Common myeloid progenitor, CD34-positive (primary cell): ENCODE results near the gene BCAR3. TPM values are rescaled to one million over a fixed set of nuclear protein-coding genes. Genes with fewer than 3 reads are reported as not detected.

Experiments used
- CTCF ChIA-PET: fragments of 350-600 bp; sonication (Branson Sonifier 250); formaldehyde crosslinking; loops from one replicate; lab custom pipeline; 2021; ENCODE audit warnings: antibody characterized with exemption; lab: Charles Lee
- POLR2A ChIA-PET: fragments of 350-600 bp; sonication (Branson Sonifier 250); formaldehyde crosslinking; loops from one replicate; lab custom pipeline; 2021; ENCODE audit warnings: antibody characterized with exemption; lab: Charles Lee
- DNase-seq, 3 donors: peaks; one replicate each; pipeline versions ENCODE4 v3.0.0 to v3.0.0-alpha.2; 2013
- H3K27ac ChIP-seq, 2 experiments: 1 replicate in 1 of 2; 2 replicates in 1 of 2; pipeline ENCODE4 v1.7.0; 2013; ENCODE audit warnings: inconsistent platforms in 2 of 2, low read length in 2 of 2, mild to moderate bottlenecking in 2 of 2, low read depth in 1 of 2, moderate library complexity in 1 of 2; ENCODE audit not compliant: severe bottlenecking in 2 of 2, insufficient read depth in 1 of 2, poor library complexity in 1 of 2
- H3K27me3 ChIP-seq, 5 experiments: replicated peaks in 2 of 5; 1 replicate in 3 of 5; 2 replicates in 2 of 5; pipeline versions ENCODE4 v1.6.1 to v1.7.0; 2013; ENCODE audit warnings: low read length in 4 of 5, mild to moderate bottlenecking in 2 of 5, moderate library complexity in 2 of 5, inconsistent platforms in 1 of 5; ENCODE audit not compliant: insufficient read depth in 5 of 5, control insufficient read depth in 4 of 5
- H3K36me3 ChIP-seq, 4 experiments: 1 replicate in 2 of 4; 2 replicates in 2 of 4; pipeline versions ENCODE4 v1.6.1 to v1.7.0; 2013; ENCODE audit warnings: low read length in 3 of 4, control low read depth in 1 of 4, mild to moderate bottlenecking in 1 of 4; ENCODE audit not compliant: control insufficient read depth in 4 of 4, insufficient read depth in 4 of 4
- H3K4me1 ChIP-seq, 4 experiments: 1 replicate in 3 of 4; 2 replicates in 1 of 4; pipeline versions ENCODE4 v1.6.1 to v1.7.1; 2013; ENCODE audit warnings: low read length in 3 of 4, mild to moderate bottlenecking in 3 of 4, control low read depth in 1 of 4, inconsistent platforms in 1 of 4, moderate library complexity in 1 of 4; ENCODE audit not compliant: control insufficient read depth in 4 of 4, insufficient read depth in 4 of 4; ENCODE audit errors: control extremely low read depth in 1 of 4
- H3K4me3 ChIP-seq, 7 experiments: 1 replicate in 4 of 7; 2 replicates in 3 of 7; pipeline versions ENCODE4 v1.5.1 to v1.7.0; 2013; ENCODE audit warnings: mild to moderate bottlenecking in 7 of 7, low read length in 6 of 7, moderate library complexity in 6 of 7, inconsistent platforms in 2 of 7, low read depth in 2 of 7, control low read depth in 1 of 7; ENCODE audit not compliant: insufficient read depth in 4 of 7, control insufficient read depth in 1 of 7; ENCODE audit errors: extremely low read depth in 1 of 7
- H3K9me3 ChIP-seq, 5 experiments: 1 replicate in 4 of 5; 2 replicates in 1 of 5; pipeline versions ENCODE4 v1.6.1 to v1.7.1; 2013; ENCODE audit warnings: low read length in 4 of 5, mild to moderate bottlenecking in 2 of 5, inconsistent platforms in 1 of 5, low read depth in 1 of 5, moderate library complexity in 1 of 5; ENCODE audit not compliant: control insufficient read depth in 4 of 5, insufficient read depth in 2 of 5; ENCODE audit errors: control extremely low read depth in 1 of 5
- WGBS: methylation state at CpG from one replicate; pipeline ENCODE4 v1.1.5; 2013; ENCODE audit not compliant: insufficient coverage; 5-methylcytosine and 5-hydroxymethylcytosine counted together
- polyA plus RNA-seq: library from polyadenylated mRNA; unstranded; fragments of 120-200 nt; gene quantifications from one replicate; pipeline ENCODE4 v1.2.1, GENCODE V29; 2013

The BCAR3 gene
- 1.0 TPM for polyA plus RNA-seq

DNA sequence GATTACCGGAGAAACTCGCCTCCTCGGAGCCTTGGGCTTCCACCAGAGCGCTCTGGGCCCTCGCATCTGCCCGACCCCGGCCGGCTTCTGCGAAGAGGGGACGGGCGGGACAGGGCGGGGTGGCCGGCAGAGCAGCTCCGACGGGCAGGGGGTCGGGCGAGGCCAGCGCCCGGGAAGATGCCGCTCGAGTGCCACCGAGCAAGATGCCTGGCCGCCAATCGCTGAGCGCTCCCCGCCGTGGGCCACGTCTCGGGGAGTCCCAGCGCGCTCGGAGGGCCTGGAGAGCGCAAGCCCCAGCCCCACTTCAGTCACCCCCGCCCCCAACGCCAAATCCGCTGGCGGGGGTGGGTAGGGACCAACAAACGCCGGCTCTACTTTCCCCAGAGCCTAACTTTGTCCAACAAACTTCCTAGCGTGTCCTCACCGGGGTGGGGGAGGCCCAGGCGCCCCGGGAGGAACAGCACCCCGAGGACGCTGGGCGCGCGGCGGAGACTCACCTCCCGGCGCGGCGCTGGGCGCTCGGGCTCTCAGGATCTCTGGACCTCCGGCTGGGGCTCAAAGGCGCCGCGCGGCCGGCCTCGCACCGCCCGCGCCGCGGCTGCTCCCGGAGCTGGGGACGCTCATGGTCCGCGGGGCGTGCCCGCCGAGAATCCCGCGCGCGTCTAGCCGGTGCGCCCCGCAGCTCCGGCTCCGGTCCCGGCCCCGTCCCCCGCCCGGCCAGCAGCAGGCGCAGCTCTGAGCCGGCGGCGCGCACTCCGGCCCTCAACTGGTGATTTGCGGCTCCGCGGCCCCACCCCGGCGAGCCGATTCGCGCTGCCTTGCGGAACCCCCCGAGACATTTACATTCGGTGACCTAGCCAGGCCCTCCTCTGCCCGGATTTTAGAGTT lies at the start of gene BCAR3:
Gene BCAR3 (minus strand): TSS at position 737 of the 888 bp plus-strand sequence. CDS start 6,907 bp downstream, outside the sequence.
- Histone ChIP-seq H3K36me3 (no peaks in the 10 kb centered on the region), H3K27ac (no peak within 1 kb of the TSS), H3K9me3 (no peaks in the 10 kb centered on the region), H3K4me1 (peaks cover 0 to 18% (median 16%) of the 10 kb centered on the region in 4 experiments), H3K27me3 (peaks cover 3 to 25% (median 11%) of the 10 kb centered on the region in 5 experiments), H3K4me3 (peak within 1 kb of the TSS; percentile 29 to 74 (median 68))
- peak in 2 of 3 donors; percentile 43 to 58 for DNase-seq
- WGBS, result 0% methylated on average over 65 of the region's 105 CpGs
- POLR2A ChIA-PET, result no interaction called here
- CTCF ChIA-PET, result interaction anchor here (0.7 to 4.1 kb wide), 5 partner anchors 9 to 165 kb away, joined by 3 to 20 read pairs (median 5); no protein-coding TSS in a partner anchor

GRCh38 chr1:93730621-93731020 lies 49.0 kb upstream of the BCAR3 start:
- no peaks in the 10 kb centered on the region for H3K36me3 ChIP-seq
- H3K4me1 ChIP-seq, result no peaks in the 10 kb centered on the region
- ChIA-PET POLR2A (no interaction called here), CTCF (interaction anchor here (1.6 kb wide), 1 partner anchor 43 kb away, joined by 3 read pairs; no protein-coding TSS in a partner anchor)
- no CpG with 5 or more reads among the region's 2 CpGs for WGBS
- H3K9me3 ChIP-seq, result no peaks in the 10 kb centered on the region
- H3K27me3 ChIP-seq, result peaks cover 0 to 3% (median 0%) of the 10 kb centered on the region in 5 experiments
- DNase-seq, result no peak
- no peak overlapping the region for H3K4me3 ChIP-seq
- H3K27ac ChIP-seq, result no peak overlapping the region

GRCh38 chr1:93729906-93730305 lies 48.3 kb upstream of the BCAR3 start:
- Histone ChIP-seq H3K27ac (no peak overlapping the region), H3K27me3 (peaks cover 0 to 3% (median 0%) of the 10 kb centered on the region in 5 experiments), H3K36me3 (no peaks in the 10 kb centered on the region), H3K4me1 (no peaks in the 10 kb centered on the region), H3K9me3 (no peaks in the 10 kb centered on the region), H3K4me3 (no peak overlapping the region)
- ChIA-PET CTCF (interaction anchor here (1.6 kb wide), 1 partner anchor 42 kb away, joined by 3 read pairs; no protein-coding TSS in a partner anchor), POLR2A (no interaction called here)
- 96% methylated on average over 4 of the region's 4 CpGs for WGBS
- DNase-seq, result no peak

GRCh38 chr1:93729502-93729901 lies 47.9 kb upstream of the BCAR3 start:
- ChIA-PET POLR2A (no interaction called here), CTCF (no interaction called here)
- H3K36me3 ChIP-seq, result no peaks in the 10 kb centered on the region
- no peaks in the 10 kb centered on the region for H3K4me1 ChIP-seq
- no peak overlapping the region for H3K27ac ChIP-seq
- H3K4me3 ChIP-seq, result no peak overlapping the region
- peaks cover 0 to 3% (median 0%) of the 10 kb centered on the region in 5 experiments for H3K27me3 ChIP-seq
- no peaks in the 10 kb centered on the region for H3K9me3 ChIP-seq
- DNase-seq, result no peak
- WGBS, result 82% methylated on average over 2 of the region's 4 CpGs

GRCh38 chr1:93728480-93729131 lies 47.0 kb upstream of the BCAR3 start:
- no peaks in the 10 kb centered on the region for H3K4me1 ChIP-seq
- no peak overlapping the region for H3K27ac ChIP-seq
- ChIA-PET CTCF (no interaction called here), POLR2A (no interaction called here)
- no peaks in the 10 kb centered on the region for H3K9me3 ChIP-seq
- H3K27me3 ChIP-seq, result peaks cover 0 to 3% (median 0%) of the 10 kb centered on the region in 5 experiments
- H3K4me3 ChIP-seq, result no peak overlapping the region
- H3K36me3 ChIP-seq, result no peaks in the 10 kb centered on the region
- WGBS, result 89% methylated on average over 7 of the region's 13 CpGs
- DNase-seq, result no peak

DNA sequence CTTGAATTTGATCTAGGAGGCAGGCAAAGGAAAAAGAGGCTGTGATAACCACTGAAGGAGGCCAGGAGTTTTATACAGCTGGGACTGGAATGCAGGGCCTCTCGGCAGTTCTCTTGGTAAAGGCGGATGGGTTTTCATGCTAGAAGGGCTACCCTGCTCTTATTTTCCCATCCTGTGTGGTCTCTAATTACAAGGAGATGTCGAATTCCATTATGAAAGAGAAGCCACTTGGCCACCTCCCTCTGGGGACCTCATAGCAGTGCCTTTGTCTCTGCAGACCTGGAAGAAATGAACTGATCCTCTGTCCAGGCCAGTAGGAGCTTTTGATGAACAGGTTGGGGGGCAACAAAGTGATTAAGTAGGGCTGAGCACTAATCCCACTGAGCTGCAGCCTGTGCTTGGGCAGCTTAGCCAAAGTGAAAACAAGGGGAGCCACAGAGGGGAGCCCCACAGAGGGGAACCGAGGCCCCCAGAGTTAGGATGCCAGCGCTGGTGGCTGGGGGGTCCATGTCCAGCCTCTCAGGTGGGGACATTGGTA lies 42.2 kb upstream of the BCAR3 start:
- H3K36me3 ChIP-seq, result no peaks in the 10 kb centered on the region
- no peak overlapping the region for H3K4me3 ChIP-seq
- ChIA-PET POLR2A (no interaction called here), CTCF (no interaction called here)
- no peaks in the 10 kb centered on the region for H3K27me3 ChIP-seq
- 100% methylated on average over 5 of the region's 5 CpGs for WGBS
- no peak overlapping the region for H3K27ac ChIP-seq
- peaks cover 0 to 11% (median 3%) of the 10 kb centered on the region in 4 experiments for H3K4me1 ChIP-seq
- no peaks in the 10 kb centered on the region for H3K9me3 ChIP-seq
- no peak for DNase-seq
